Fibroblast of lung (primary cell): ENCODE results near the gene STARD5.

Experiments used
- CTCF ChIP-seq, 2 donors: IDR thresholded peaks in 1 of 2; conservative IDR thresholded peaks in 1 of 2; 1 replicate in 1 of 2; 2 replicates in 1 of 2; pipeline ENCODE4 v1.5.1; 2011 to 2012; ENCODE audit warnings: low read length in 2 of 2, control low read depth in 1 of 2, inconsistent platforms in 1 of 2, low read depth in 1 of 2, mild to moderate bottlenecking in 1 of 2
- EZH2 ChIP-seq: IDR thresholded peaks from 2 replicates; pipeline ENCODE4 v1.5.1; 2012; ENCODE audit warnings: low read length, control low read depth, mild to moderate bottlenecking; ENCODE audit errors: missing control alignments

DNA sequence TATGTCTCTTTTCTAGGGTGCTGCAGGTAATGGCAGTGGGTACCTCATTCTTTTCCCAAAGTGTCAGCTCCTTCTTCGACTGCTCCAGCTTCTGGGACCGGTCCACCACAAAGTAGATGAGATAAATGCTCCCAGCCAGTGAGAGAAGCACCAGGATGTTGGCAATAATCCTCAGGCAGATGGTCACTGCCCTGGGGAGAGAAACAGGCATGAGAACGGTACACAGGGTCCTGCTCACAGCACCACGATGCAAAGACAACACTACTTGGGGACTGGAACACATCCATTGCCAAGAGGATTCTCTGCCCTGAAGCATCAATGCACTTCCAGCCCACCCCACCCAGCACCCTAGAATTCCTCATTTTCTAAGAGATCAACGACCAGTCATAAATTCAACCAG lies 27.7 kb upstream of the STARD5 start:
- TF ChIP-seq EZH2, result no peak
- no peak for TF ChIP-seq CTCF (conservative IDR thresholded peaks at IDR 0.05 in 1 of 2, IDR thresholded peaks at IDR 0.05 in 1 of 2; ENCODE audit: low read depth in 1 of 2, low read length in 2 of 2)
